CD4-positive, alpha-beta T cell treated with Interleukin-12 subunit alpha and Interleukin-12 subunit beta, for 1 hour (primary cell): ENCODE measurements around the gene TM2D1.
"Not testable (repeated sequence)": the region's sequence is repeated elsewhere in the genome, so short reads cannot be mapped to it uniquely, and the experiment has no call there.

Experiments used
- DNase-seq: peaks from one replicate; pipeline ENCODE4 v3.0.0-alpha.2; 2020

TM2D1 gene

GRCh38 chr1:61724813-61725694 lies at the start of gene TM2D1:
TSS of gene TM2D1 (minus strand) at chr1:61725141. CDS start at chr1:61725120, 21 bp downstream.
- DNase-seq = peak; percentile 85

GRCh38 chr1:61770131-61770530 lies 45.2 kb upstream of the TM2D1 start:
- no peak for DNase-seq

- no peak for DNase-seq
These were observed 33.0 kb upstream of the TM2D1 start for GRCh38 chr1:61757950-61758349.

- DNase-seq = no peak
These were observed 31.8 kb upstream of the TM2D1 start for GRCh38 chr1:61756773-61757172.

GRCh38 chr1:61754545-61754944 lies 29.6 kb upstream of the TM2D1 start:
- DNase-seq = no peak

- DNase-seq = no peak
These were observed 29.1 kb upstream of the TM2D1 start for GRCh38 chr1:61753998-61754508.

- no peak for DNase-seq
These were observed 28.0 kb upstream of the TM2D1 start for GRCh38 chr1:61752921-61753389.

- DNase-seq = no peak
These were observed 24.6 kb upstream of the TM2D1 start for GRCh38 chr1:61749574-61749973.

- no peak for DNase-seq
These were observed 23.6 kb upstream of the TM2D1 start for GRCh38 chr1:61748566-61748965.

GRCh38 chr1:61746813-61747212 lies 21.9 kb upstream of the TM2D1 start:
- DNase-seq = no peak

GRCh38 chr1:61743716-61744580 lies 19.0 kb upstream of the TM2D1 start:
- DNase-seq = no peak

- DNase-seq = no peak
These were observed 18.4 kb upstream of the TM2D1 start for GRCh38 chr1:61743431-61743705.

GRCh38 chr1:61742620-61743430 lies 17.9 kb upstream of the TM2D1 start:
- DNase-seq = no peak

- peak; percentile 76 for DNase-seq
These were observed 17.0 kb upstream of the TM2D1 start, which contains the start of gene PATJ for GRCh38 chr1:61741711-61742619. TSS of gene PATJ (plus strand) at chr1:61742480. CDS start at chr1:61762893, 20,413 bp downstream.

- DNase-seq = no peak
These were observed 16.1 kb upstream of the TM2D1 start for GRCh38 chr1:61740751-61741700.

- no peak for DNase-seq
These were observed 7.8 kb upstream of the TM2D1 start for GRCh38 chr1:61732726-61733125.

- not testable (repeated sequence) for DNase-seq
These were observed 5.7 kb upstream of the TM2D1 start for GRCh38 chr1:61730679-61731078.

- DNase-seq = no peak
These were observed 2.6 kb upstream of the TM2D1 start for GRCh38 chr1:61727544-61727943.

- no peak for DNase-seq
These were observed 482 bp downstream of the TM2D1 start for GRCh38 chr1:61724506-61724812.

- DNase-seq = not testable (repeated sequence)
These were observed 5.8 kb downstream of the TM2D1 start for GRCh38 chr1:61718996-61719663.
